GM19025 (cell line): ENCODE data around the gene FN3KRP.

ENCODE experiments used
- ATAC-seq: cut with Tn5 transposase; IDR thresholded peaks from one replicate; pipeline ENCODE4 v1.9.1; 2021; ENCODE audit warnings: mild to moderate bottlenecking, low read depth, moderate library complexity; ENCODE audit not compliant: unreplicated experiment

The FN3KRP gene

GRCh38 chr17:82703935-82704865, 12.3 kb upstream of the FN3KRP start:
- no peak for ATAC-seq

GRCh38 chr17:82704886-82705285, 11.6 kb upstream of the FN3KRP start:
- ATAC-seq: no peak

- no peak for ATAC-seq
Measured at GRCh38 chr17:82705756-82706155, 10.8 kb upstream of the FN3KRP start.

- no peak for ATAC-seq
Measured at GRCh38 chr17:82709024-82709675, 7.4 kb upstream of the FN3KRP start.

GRCh38 chr17:82709676-82710498, 6.6 kb upstream of the FN3KRP start:
- ATAC-seq: no peak

GRCh38 chr17:82710499-82711232, 5.8 kb upstream of the FN3KRP start:
- ATAC-seq: no peak

- ATAC-seq: no peak
Measured at GRCh38 chr17:82713071-82713723, 3.3 kb upstream of the FN3KRP start.

- no peak for ATAC-seq
Measured at GRCh38 chr17:82718986-82719685, 2.6 kb downstream of the FN3KRP start.

- ATAC-seq: no peak
Measured at GRCh38 chr17:82720204-82720603, 3.7 kb downstream of the FN3KRP start.

GRCh38 chr17:82722341-82723013, 6.0 kb downstream of the FN3KRP start:
- no peak for ATAC-seq

- no peak for ATAC-seq
Measured at GRCh38 chr17:82723169-82723807, 6.8 kb downstream of the FN3KRP start.

- no peak for ATAC-seq
Measured at GRCh38 chr17:82726427-82726826, 9.9 kb downstream of the FN3KRP start.

GRCh38 chr17:82729479-82730260, 13.2 kb downstream of the FN3KRP start:
- no peak for ATAC-seq

GRCh38 chr17:82732118-82732743, 15.7 kb downstream of the FN3KRP start:
- ATAC-seq: no peak

- no peak for ATAC-seq
Measured at GRCh38 chr17:82734987-82735866, 18.7 kb downstream of the FN3KRP start, which contains the start of gene FN3K. TSS of gene FN3K (plus strand) at chr17:82735615. CDS start at chr17:82735637, 22 bp downstream.
